ENCODE results near the gene LY6G5B. TPM values are rescaled to one million over a fixed set of nuclear protein-coding genes. Genes with fewer than 3 reads are reported as not detected.

Gene LY6G5B
- total and polyA plus RNA-seq, 2 donors (not counting 1 experiment from before 2014, with no cell fraction given): 28.4 to 44.2 TPM

DNA sequence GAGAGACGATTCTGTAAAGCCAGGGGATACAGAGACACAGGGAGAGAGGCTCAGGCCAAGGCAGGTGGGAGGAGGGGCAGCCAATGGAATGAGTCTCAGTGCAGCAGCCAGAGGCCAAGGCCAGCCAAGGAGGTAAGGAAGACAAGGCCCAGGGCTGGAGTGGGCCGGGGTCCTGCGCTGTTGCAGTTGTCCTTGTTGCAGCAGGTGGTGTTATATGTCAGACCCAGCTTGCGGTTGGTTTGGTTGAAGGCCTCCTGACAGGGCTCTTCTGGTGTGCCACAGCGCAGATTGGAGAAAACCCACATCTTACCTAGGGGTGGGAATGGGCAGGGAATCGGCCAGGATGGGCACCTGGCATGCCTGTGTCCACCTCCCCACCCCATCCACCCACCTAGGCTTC lies 49.2 kb downstream of the LY6G5B start:
- Histone ChIP-seq H3K4me3 (ENCODE audit: control extremely low read depth in 1 of 5, extremely low read depth in 1 of 5, insufficient read depth in 1 of 5, low read depth in 2 of 5, low read length in 4 of 5) (no peak overlapping the region), H3K79me2 (ENCODE audit: control insufficient read depth, insufficient read depth, low read length) (no peaks in the 10 kb centered on the region), H3K36me3 (replicated peaks in 1 of 2; ENCODE audit: control extremely low read depth in 1 of 2, control insufficient read depth in 1 of 2, extremely low read depth in 1 of 2, insufficient read depth in 2 of 2, low read length in 1 of 2) (no peaks in the 10 kb centered on the region), H4K20me1 (ENCODE audit: control insufficient read depth, insufficient read depth, low read length, poor library complexity, severe bottlenecking) (no peaks in the 10 kb centered on the region), H3K4me2 (replicated peaks; ENCODE audit: low read depth, low read length, poor library complexity, severe bottlenecking) (no peak overlapping the region), H3K27me3 (replicated peaks in 1 of 4; ENCODE audit: control extremely low read depth in 1 of 4, control insufficient read depth in 3 of 4, insufficient read depth in 4 of 4, low read length in 3 of 4) (no peaks in the 10 kb centered on the region), H3K27ac (ENCODE audit: low read length in 2 of 2) (no peak overlapping the region), H3K4me1 (ENCODE audit: control insufficient read depth in 2 of 2, insufficient read depth in 2 of 2, low read length in 2 of 2) (peaks cover 7 to 12% of the 10 kb centered on the region in 2 donors), H3K9me3 (ENCODE audit: control extremely low read depth in 1 of 3, control insufficient read depth in 2 of 3, insufficient read depth in 1 of 3, low read length in 2 of 3) (no peaks in the 10 kb centered on the region), H2AFZ (ENCODE audit: insufficient read depth, low read depth, low read length, poor library complexity, severe bottlenecking) (no peak overlapping the region), H3K9ac (ENCODE audit: low read length) (no peak overlapping the region)
- POLR2A ChIA-PET: no interaction called here
- no peaks in the 10 kb centered on the region for H3K27me3 Mint-ChIP-seq
- intact Hi-C loops (cut with micrococcal nuclease): no loop called here
- no peaks in the 10 kb centered on the region for H3K9me3 Mint-ChIP-seq (ENCODE audit: insufficient read depth)
- H3K27ac Mint-ChIP-seq: no peak overlapping the region
- ATAC-seq (ENCODE audit: low read depth) (no peak), DNase-seq (no peak)
- no peak overlapping the region for H3K4me3 Mint-ChIP-seq
- WGBS (ENCODE audit: insufficient coverage): 94% methylated on average over 6 of the region's 6 CpGs
- H3K4me1 Mint-ChIP-seq: peaks cover 12% of the 10 kb centered on the region
- TF ChIP-seq EZH2 (IDR thresholded peaks at IDR 0.05; ENCODE audit: borderline replicate concordance, insufficient read depth, low read depth, low read length, poor library complexity, severe bottlenecking): no peak
- TF ChIP-seq, protein P1, sequence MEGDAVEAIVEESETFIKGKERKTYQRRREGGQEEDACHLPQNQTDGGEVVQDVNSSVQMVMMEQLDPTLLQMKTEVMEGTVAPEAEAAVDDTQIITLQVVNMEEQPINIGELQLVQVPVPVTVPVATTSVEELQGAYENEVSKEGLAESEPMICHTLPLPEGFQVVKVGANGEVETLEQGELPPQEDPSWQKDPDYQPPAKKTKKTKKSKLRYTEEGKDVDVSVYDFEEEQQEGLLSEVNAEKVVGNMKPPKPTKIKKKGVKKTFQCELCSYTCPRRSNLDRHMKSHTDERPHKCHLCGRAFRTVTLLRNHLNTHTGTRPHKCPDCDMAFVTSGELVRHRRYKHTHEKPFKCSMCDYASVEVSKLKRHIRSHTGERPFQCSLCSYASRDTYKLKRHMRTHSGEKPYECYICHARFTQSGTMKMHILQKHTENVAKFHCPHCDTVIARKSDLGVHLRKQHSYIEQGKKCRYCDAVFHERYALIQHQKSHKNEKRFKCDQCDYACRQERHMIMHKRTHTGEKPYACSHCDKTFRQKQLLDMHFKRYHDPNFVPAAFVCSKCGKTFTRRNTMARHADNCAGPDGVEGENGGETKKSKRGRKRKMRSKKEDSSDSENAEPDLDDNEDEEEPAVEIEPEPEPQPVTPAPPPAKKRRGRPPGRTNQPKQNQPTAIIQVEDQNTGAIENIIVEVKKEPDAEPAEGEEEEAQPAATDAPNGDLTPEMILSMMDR (IDR thresholded peaks at IDR 0.05): no peak
- CTCF ChIA-PET: no interaction called here

DNA sequence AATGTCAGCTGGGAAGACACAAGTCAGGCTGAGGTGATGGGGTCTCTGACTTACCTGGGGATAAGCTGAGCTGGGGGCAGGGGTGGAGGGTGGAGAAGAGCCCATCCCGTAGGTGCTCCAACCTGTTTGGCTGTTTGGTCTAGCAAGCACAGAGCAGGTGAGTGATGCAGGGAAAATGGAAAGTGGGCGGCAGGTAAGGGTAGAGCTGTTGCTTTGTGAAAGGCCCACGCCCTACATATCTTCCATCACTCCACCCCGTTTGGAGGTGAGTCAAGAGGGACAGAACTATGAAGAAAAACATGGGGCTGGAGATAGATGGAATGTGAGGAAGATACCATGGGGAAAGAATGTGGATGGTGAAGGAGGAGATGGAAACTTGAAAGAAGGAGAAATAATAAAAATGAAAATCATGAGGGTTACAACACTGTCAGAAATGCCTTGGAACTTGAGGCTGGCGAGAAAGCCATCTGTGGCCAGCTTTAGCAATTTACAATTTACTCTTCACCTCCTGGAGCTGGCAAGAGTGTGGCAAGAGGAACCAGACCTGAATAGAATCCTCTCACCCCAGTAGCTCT lies 50.5 kb downstream of the LY6G5B start:
- ATAC-seq (ENCODE audit: low read depth) (no peak), DNase-seq (no peak)
- H3K27ac Mint-ChIP-seq: no peak overlapping the region
- Histone ChIP-seq H3K9me3 (ENCODE audit: control extremely low read depth in 1 of 3, control insufficient read depth in 2 of 3, insufficient read depth in 1 of 3, low read length in 2 of 3) (no peaks in the 10 kb centered on the region), H3K9ac (ENCODE audit: low read length) (no peak overlapping the region), H3K27ac (ENCODE audit: low read length in 2 of 2) (no peak overlapping the region), H4K20me1 (ENCODE audit: control insufficient read depth, insufficient read depth, low read length, poor library complexity, severe bottlenecking) (no peaks in the 10 kb centered on the region), H3K27me3 (replicated peaks in 1 of 4; ENCODE audit: control extremely low read depth in 1 of 4, control insufficient read depth in 3 of 4, insufficient read depth in 4 of 4, low read length in 3 of 4) (no peaks in the 10 kb centered on the region), H3K4me1 (ENCODE audit: control insufficient read depth in 2 of 2, insufficient read depth in 2 of 2, low read length in 2 of 2) (peaks cover 7 to 12% of the 10 kb centered on the region in 2 donors), H3K4me3 (ENCODE audit: control extremely low read depth in 1 of 5, extremely low read depth in 1 of 5, insufficient read depth in 1 of 5, low read depth in 2 of 5, low read length in 4 of 5) (no peak overlapping the region), H2AFZ (ENCODE audit: insufficient read depth, low read depth, low read length, poor library complexity, severe bottlenecking) (no peak overlapping the region), H3K36me3 (replicated peaks in 1 of 2; ENCODE audit: control extremely low read depth in 1 of 2, control insufficient read depth in 1 of 2, extremely low read depth in 1 of 2, insufficient read depth in 2 of 2, low read length in 1 of 2) (no peaks in the 10 kb centered on the region), H3K79me2 (ENCODE audit: control insufficient read depth, insufficient read depth, low read length) (no peaks in the 10 kb centered on the region), H3K4me2 (replicated peaks; ENCODE audit: low read depth, low read length, poor library complexity, severe bottlenecking) (no peak overlapping the region)
- CTCF ChIA-PET: interaction anchor here (0.6 kb wide), 1 partner anchor 41 kb away, joined by 3 read pairs; no protein-coding TSS in a partner anchor
- intact Hi-C loops (cut with micrococcal nuclease): no loop called here
- no peaks in the 10 kb centered on the region for H3K27me3 Mint-ChIP-seq
- POLR2A ChIA-PET: no interaction called here
- 97% methylated on average over 4 of the region's 5 CpGs for WGBS (ENCODE audit: insufficient coverage)
- TF ChIP-seq, protein P1 (IDR thresholded peaks at IDR 0.05): no peak
- no peak for TF ChIP-seq EZH2 (IDR thresholded peaks at IDR 0.05; ENCODE audit: borderline replicate concordance, insufficient read depth, low read depth, low read length, poor library complexity, severe bottlenecking)
- H3K9me3 Mint-ChIP-seq (ENCODE audit: insufficient read depth): no peaks in the 10 kb centered on the region
- peaks cover 19% of the 10 kb centered on the region for H3K4me1 Mint-ChIP-seq
- no peak overlapping the region for H3K4me3 Mint-ChIP-seq
